Spleen (tissue), 7 donors: Measurements from ENCODE around the gene ARHGAP6.

Experiments used
- CTCF ChIP-seq, 11 experiments: fragments of 200-600 bp in 7 of 11; fragments of 450-650 bp in 4 of 11; sonication (generic) in 4 of 11; IDR thresholded peaks in 8 of 11; conservative IDR thresholded peaks in 3 of 11; 1 replicate in 7 of 11; 2 replicates in 4 of 11; pipeline versions ENCODE4 v1.4.0 to v1.8.0; 2016 to 2021; ENCODE audit warnings: antibody characterized with exemption in 11 of 11, inconsistent platforms in 4 of 11, mild to moderate bottlenecking in 1 of 11
- POLR2A ChIP-seq, 3 donors: fragments of 450-650 bp; IDR thresholded peaks; one replicate each; pipeline ENCODE4 v1.5.1; 2017; ENCODE audit warnings: antibody characterized with exemption in 3 of 3, mild to moderate bottlenecking in 1 of 3
- donor health status: DM: no; HTN: no; CAD: no; lungs with moderate emphysema.
- donor health status: DM: no; HTN: no; CAD: no.
- donor health status: DM: no; HTN: no; CAD: no.

DNA sequence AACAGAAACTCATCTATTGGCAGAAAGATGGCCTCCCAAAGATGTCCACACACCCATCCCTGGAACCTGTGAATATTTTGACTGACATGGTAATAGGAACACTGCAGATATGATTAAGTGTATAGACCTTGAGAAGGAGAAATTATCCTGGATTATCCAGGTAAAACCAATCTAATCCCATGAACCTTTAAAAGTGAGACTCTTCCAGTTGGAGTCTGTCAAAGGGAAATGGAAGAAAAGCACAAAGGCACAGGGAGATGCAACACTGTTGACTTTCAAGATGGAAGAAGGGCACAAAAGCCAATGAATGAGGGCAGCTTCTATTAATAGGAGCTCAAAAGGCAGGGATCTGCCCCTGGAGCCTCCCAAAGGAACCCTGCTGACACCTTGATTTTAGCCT, 289.6 kb downstream of the ARHGAP6 start:
- no peak for TF ChIP-seq POLR2A (IDR thresholded peaks at IDR 0.05)
- TF ChIP-seq CTCF (IDR thresholded peaks at IDR 0.05 in 8 of 11, conservative IDR thresholded peaks at IDR 0.05 in 3 of 11) = no peak
